Upper lobe of right lung (tissue), 1 donor: ENCODE results near the gene PTPRT. TPM values are rescaled to one million over a fixed set of nuclear protein-coding genes. Genes with fewer than 3 reads are reported as not detected.

Source experiments
- ATAC-seq: fragments of 200-7000 bp; cut with Tn5 transposase; one replicate; pipeline ENCODE4 v1.9.1; 2020; ENCODE audit warnings: mild to moderate bottlenecking, moderate library complexity
- DNase-seq: peaks from one replicate; pipeline ENCODE4 v3.0.0-alpha.2; 2020
- H3K27ac ChIP-seq: fragments of 200-600 bp; one replicate; pipeline ENCODE4 v1.8.0; 2022
- H3K27me3 ChIP-seq: fragments of 200-600 bp; one replicate; pipeline ENCODE4 v1.8.0; 2022; ENCODE audit warnings: mild to moderate bottlenecking
- H3K36me3 ChIP-seq: fragments of 200-600 bp; one replicate; pipeline ENCODE4 v1.8.0; 2022
- H3K4me1 ChIP-seq: fragments of 200-600 bp; one replicate; pipeline ENCODE4 v1.8.0; 2022
- H3K4me3 ChIP-seq: fragments of 200-600 bp; one replicate; pipeline ENCODE4 v1.8.0; 2022; ENCODE audit warnings: mild to moderate bottlenecking
- H3K9me3 ChIP-seq: fragments of 200-600 bp; one replicate; pipeline ENCODE4 v1.8.0; 2022
- CTCF ChIP-seq: fragments of 200-600 bp; IDR thresholded peaks from one replicate; pipeline ENCODE4 v1.8.0; 2022; ENCODE audit warnings: antibody characterized with exemption
- intact Hi-C: fragments of 100-400 bp; cut with DNase I; formaldehyde crosslinking; loops from one replicate; pipeline ENCODE4 v1.11.0; 2022
- total RNA-seq: library from RNA; stranded (reverse); fragmentation: NEBNext Ultra II Directional; extraction: Animal tissue kit (Norgen Biotek cat#: 25700); gene quantifications from one replicate; pipeline ENCODE4 v1.2.1, GENCODE V29; 2021
- donor health status: DM: no; HTN: yes; CAD: no; lungs with severe emphysema.

The PTPRT gene
- total RNA-seq, 1 donor from 2014 or later, result 0.46 TPM

- no peak overlapping the region for H3K27ac ChIP-seq
- DNase-seq (no peak), ATAC-seq (no peak)
- no peak for TF ChIP-seq CTCF
- no peaks in the 10 kb centered on the region for H3K4me1 ChIP-seq
- no peaks in the 10 kb centered on the region for H3K27me3 ChIP-seq
- H3K9me3 ChIP-seq, result no peaks in the 10 kb centered on the region
- H3K4me3 ChIP-seq, result no peak overlapping the region
- intact Hi-C loops, result no loop called here
- no peaks in the 10 kb centered on the region for H3K36me3 ChIP-seq
Observed at GRCh38 chr20:42067596-42067995, 1122.1 kb downstream of the PTPRT start.

- no peak overlapping the region for H3K27ac ChIP-seq
- no peaks in the 10 kb centered on the region for H3K9me3 ChIP-seq
- TF ChIP-seq CTCF, result no peak
- H3K36me3 ChIP-seq, result no peaks in the 10 kb centered on the region
- no peak overlapping the region for H3K4me3 ChIP-seq
- intact Hi-C loops, result no loop called here
- DNase-seq (no peak), ATAC-seq (no peak)
- no peaks in the 10 kb centered on the region for H3K27me3 ChIP-seq
- H3K4me1 ChIP-seq, result no peaks in the 10 kb centered on the region
Observed at GRCh38 chr20:42067174-42067573, 1122.5 kb downstream of the PTPRT start.

DNA sequence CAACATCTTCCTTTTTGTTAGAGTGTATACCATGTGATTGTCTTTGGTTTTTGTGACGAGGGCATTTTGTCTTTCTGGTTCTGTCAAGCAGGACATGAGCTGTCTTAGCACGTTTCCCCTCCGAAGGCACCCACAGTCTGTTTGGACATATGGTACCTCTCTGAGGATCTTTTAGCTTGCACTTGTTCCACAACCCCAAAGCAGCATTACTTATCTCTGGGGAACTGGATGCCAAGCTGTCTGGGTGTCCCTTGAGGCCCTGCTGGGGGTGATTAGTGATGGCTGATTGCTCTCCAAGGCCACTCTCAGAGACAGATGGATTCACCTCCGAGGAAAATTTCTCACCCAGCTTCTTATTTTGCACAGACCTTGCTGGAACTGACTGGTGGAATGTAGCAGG is 1126.6 kb downstream of the PTPRT start:
- Histone ChIP-seq H3K4me1 (no peaks in the 10 kb centered on the region), H3K36me3 (no peaks in the 10 kb centered on the region), H3K27me3 (no peaks in the 10 kb centered on the region), H3K27ac (no peak overlapping the region), H3K4me3 (no peak overlapping the region), H3K9me3 (no peaks in the 10 kb centered on the region)
- DNase-seq, result no peak
- no peak for ATAC-seq
- intact Hi-C loops, result no loop called here
- no peak for TF ChIP-seq CTCF

DNA sequence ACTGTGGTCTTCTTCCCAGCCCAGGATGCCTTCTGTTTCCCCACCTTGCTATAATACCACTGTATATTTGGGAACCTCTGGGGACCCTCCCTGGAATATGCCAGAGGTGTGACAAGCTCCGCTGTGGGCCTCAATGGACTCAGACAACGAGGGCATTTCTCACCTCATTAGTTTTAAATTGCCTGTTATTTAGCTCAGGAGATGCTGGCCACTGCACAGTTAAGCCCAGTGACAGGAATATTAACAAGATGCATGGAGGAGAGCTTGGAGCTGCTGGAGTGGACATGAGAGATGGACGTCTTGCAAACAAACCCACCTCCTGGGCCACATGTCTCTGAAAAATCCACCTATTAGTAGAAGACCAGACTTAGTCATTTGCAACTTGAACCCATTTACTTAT is 1136.4 kb downstream of the PTPRT start:
- no peak for ATAC-seq
- H3K36me3 ChIP-seq, result no peaks in the 10 kb centered on the region
- H3K27ac ChIP-seq, result no peak overlapping the region
- no peak for DNase-seq
- H3K9me3 ChIP-seq, result no peaks in the 10 kb centered on the region
- no peak for TF ChIP-seq CTCF
- H3K4me3 ChIP-seq, result no peak overlapping the region
- H3K4me1 ChIP-seq, result no peaks in the 10 kb centered on the region
- intact Hi-C loops, result no loop called here
- H3K27me3 ChIP-seq, result no peaks in the 10 kb centered on the region

- intact Hi-C loops, result no loop called here
- no peaks in the 10 kb centered on the region for H3K9me3 ChIP-seq
- H3K4me3 ChIP-seq, result no peak overlapping the region
- H3K4me1 ChIP-seq, result no peaks in the 10 kb centered on the region
- DNase-seq (no peak), ATAC-seq (no peak)
- H3K27me3 ChIP-seq, result no peaks in the 10 kb centered on the region
- H3K27ac ChIP-seq, result no peak overlapping the region
- TF ChIP-seq CTCF, result no peak
- no peaks in the 10 kb centered on the region for H3K36me3 ChIP-seq
Observed at GRCh38 chr20:42051921-42052320, 1137.8 kb downstream of the PTPRT start.

- Histone ChIP-seq H3K36me3 (no peaks in the 10 kb centered on the region), H3K27ac (no peak overlapping the region), H3K27me3 (no peaks in the 10 kb centered on the region), H3K4me3 (no peak overlapping the region), H3K9me3 (no peaks in the 10 kb centered on the region), H3K4me1 (no peaks in the 10 kb centered on the region)
- TF ChIP-seq CTCF, result no peak
- DNase-seq, result no peak
- ATAC-seq, result no peak
- intact Hi-C loops, result no loop called here
Observed at GRCh38 chr20:42046371-42047085, 1143.2 kb downstream of the PTPRT start.
